Thyroid gland (tissue), 4 donors: ENCODE results near the gene PTGDS.

Experiments
- POLR2A ChIP-seq, 2 donors: fragments of 450-650 bp; IDR thresholded peaks; one replicate each; pipeline ENCODE4 v1.6.1; 2017; ENCODE audit warnings: antibody characterized with exemption in 2 of 2, mild to moderate bottlenecking in 2 of 2, moderate library complexity in 1 of 2
- TF ChIP-seq, protein P1 (sequence below), 6 experiments: fragments of 200-600 bp in 3 of 6; fragments of 450-650 bp in 3 of 6; sonication (generic) in 3 of 6; IDR thresholded peaks; one replicate each; pipeline ENCODE4 v1.5.1; 2016 to 2019; ENCODE audit warnings: antibody characterized with exemption in 6 of 6, mild to moderate bottlenecking in 2 of 6, inconsistent platforms in 1 of 6, moderate library complexity in 1 of 6

DNA sequence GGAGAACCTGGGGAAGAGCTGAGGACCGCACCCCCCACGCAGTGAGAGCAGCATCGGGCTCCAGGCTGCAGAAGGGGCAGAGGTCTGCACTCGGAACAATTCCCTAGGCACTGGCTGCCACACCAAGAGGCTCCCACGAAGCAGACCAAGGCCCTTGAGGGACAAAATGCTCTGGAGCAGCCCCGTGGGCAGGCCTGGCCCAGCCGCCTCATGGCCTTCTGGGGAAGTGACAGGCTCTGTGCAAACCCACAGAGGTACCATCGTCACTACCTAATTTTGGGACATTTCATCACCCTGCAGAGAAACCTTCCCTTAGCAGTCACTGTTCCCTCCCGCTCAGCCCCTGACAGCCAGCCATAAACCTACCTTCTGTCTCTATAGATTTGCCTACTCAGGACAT, 48.7 kb upstream of the PTGDS start:
- TF ChIP-seq, protein P1, sequence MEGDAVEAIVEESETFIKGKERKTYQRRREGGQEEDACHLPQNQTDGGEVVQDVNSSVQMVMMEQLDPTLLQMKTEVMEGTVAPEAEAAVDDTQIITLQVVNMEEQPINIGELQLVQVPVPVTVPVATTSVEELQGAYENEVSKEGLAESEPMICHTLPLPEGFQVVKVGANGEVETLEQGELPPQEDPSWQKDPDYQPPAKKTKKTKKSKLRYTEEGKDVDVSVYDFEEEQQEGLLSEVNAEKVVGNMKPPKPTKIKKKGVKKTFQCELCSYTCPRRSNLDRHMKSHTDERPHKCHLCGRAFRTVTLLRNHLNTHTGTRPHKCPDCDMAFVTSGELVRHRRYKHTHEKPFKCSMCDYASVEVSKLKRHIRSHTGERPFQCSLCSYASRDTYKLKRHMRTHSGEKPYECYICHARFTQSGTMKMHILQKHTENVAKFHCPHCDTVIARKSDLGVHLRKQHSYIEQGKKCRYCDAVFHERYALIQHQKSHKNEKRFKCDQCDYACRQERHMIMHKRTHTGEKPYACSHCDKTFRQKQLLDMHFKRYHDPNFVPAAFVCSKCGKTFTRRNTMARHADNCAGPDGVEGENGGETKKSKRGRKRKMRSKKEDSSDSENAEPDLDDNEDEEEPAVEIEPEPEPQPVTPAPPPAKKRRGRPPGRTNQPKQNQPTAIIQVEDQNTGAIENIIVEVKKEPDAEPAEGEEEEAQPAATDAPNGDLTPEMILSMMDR (IDR thresholded peaks at IDR 0.05) = no peak
- TF ChIP-seq POLR2A (IDR thresholded peaks at IDR 0.05) = no peak
